ENCODE results near the gene SAPCD2.

DNA sequence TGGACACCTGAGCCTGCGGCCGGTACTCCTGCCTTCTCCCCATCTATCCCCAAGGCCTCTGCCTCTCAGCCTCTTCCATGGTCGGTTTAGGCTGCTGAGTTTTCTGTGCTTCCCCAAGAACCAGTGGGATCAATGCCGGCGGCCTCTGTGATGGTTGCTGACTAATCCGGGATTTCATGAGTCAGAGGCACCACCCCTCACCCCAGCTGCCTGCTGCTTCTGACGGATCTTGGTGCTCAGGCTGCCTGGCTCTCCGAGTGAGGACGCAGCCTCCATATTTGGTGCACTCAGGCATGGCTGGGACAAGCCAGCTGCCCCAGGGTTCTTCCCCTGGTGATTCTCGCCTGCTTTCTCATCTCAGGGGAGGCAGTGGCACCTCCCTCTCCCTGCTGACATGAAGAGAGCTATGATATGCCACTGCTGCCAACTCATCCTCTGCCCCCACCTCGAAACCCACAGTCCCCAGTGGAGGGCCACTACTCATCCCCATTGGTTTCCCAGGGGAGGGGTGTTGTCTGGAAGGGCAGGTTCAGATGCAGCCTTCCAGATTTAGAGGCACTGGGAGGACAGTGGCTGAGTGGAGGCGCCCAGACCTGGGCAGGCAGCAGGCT is 13.1 kb upstream of the SAPCD2 start:
- TF ChIP-seq POLR2A (IDR thresholded peaks at IDR 0.05; ENCODE audit: control extremely low read depth in 1 of 2, low read depth in 2 of 2, low read length in 2 of 2) (no peak), NRF1 (IDR thresholded peaks at IDR 0.05; ENCODE audit: low read depth, low read length) (no peak), CREB1 (IDR thresholded peaks at IDR 0.05) (no peak)
- TF ChIP-seq, protein P1, sequence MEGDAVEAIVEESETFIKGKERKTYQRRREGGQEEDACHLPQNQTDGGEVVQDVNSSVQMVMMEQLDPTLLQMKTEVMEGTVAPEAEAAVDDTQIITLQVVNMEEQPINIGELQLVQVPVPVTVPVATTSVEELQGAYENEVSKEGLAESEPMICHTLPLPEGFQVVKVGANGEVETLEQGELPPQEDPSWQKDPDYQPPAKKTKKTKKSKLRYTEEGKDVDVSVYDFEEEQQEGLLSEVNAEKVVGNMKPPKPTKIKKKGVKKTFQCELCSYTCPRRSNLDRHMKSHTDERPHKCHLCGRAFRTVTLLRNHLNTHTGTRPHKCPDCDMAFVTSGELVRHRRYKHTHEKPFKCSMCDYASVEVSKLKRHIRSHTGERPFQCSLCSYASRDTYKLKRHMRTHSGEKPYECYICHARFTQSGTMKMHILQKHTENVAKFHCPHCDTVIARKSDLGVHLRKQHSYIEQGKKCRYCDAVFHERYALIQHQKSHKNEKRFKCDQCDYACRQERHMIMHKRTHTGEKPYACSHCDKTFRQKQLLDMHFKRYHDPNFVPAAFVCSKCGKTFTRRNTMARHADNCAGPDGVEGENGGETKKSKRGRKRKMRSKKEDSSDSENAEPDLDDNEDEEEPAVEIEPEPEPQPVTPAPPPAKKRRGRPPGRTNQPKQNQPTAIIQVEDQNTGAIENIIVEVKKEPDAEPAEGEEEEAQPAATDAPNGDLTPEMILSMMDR (IDR thresholded peaks at IDR 0.05; ENCODE audit: control extremely low read depth in 1 of 3, insufficient read depth in 1 of 3, low read depth in 1 of 3, low read length in 3 of 3): no peak
